Smooth muscle cell (in vitro differentiated cells): ENCODE data around the gene CCDC66. TPM values are rescaled to one million over a fixed set of nuclear protein-coding genes. Genes with fewer than 3 reads are reported as not detected.

Experiments used
- DNase-seq: peaks from one replicate; lab custom pipeline; 2025; ENCODE audit not compliant: unreplicated experiment; lab: John Stamatoyannopoulos, UW
- H2AFZ ChIP-seq: fragments of 200-600 bp; sonication (generic); 2 replicates; pipeline ENCODE4 v1.6.0; 2016; ENCODE audit warnings: antibody characterized with exemption, low read depth, mild to moderate bottlenecking
- H3F3A ChIP-seq: fragments of 200-600 bp; sonication (generic); 2 replicates; pipeline ENCODE4 v1.6.0; 2017; ENCODE audit warnings: antibody characterized with exemption, low read depth
- H3K27ac ChIP-seq: fragments of 200-600 bp; sonication (generic); 2 replicates; pipeline ENCODE4 v1.5.1; 2016; ENCODE audit warnings: low read depth, mild to moderate bottlenecking
- H3K27me3 ChIP-seq: fragments of 200-600 bp; sonication (generic); 2 replicates; pipeline ENCODE4 v1.6.1; 2016; ENCODE audit warnings: low read depth, mild to moderate bottlenecking
- H3K36me3 ChIP-seq: fragments of 200-600 bp; sonication (generic); 2 replicates; pipeline ENCODE4 v1.5.1; 2016; ENCODE audit warnings: low read depth
- H3K4me1 ChIP-seq: fragments of 200-600 bp; sonication (generic); 2 replicates; pipeline ENCODE4 v1.5.1; 2016; ENCODE audit warnings: low read depth
- H3K4me2 ChIP-seq: fragments of 200-600 bp; sonication (generic); 2 replicates; pipeline ENCODE4 v1.6.0; 2016; ENCODE audit warnings: mild to moderate bottlenecking
- H3K4me3 ChIP-seq: fragments of 200-600 bp; sonication (generic); 2 replicates; pipeline ENCODE4 v1.5.1; 2016; ENCODE audit warnings: mild to moderate bottlenecking
- H3K79me2 ChIP-seq: fragments of 200-600 bp; sonication (generic); 2 replicates; pipeline ENCODE4 v1.6.0; 2016; ENCODE audit warnings: low read depth, mild to moderate bottlenecking
- H3K9ac ChIP-seq: fragments of 200-600 bp; sonication (generic); 2 replicates; pipeline ENCODE4 v1.6.0; 2016; ENCODE audit warnings: low read depth
- H3K9me3 ChIP-seq: fragments of 200-600 bp; sonication (generic); replicated peaks from 2 replicates; pipeline ENCODE4 v1.5.1; 2016; ENCODE audit warnings: low read depth
- H4K20me1 ChIP-seq: fragments of 200-600 bp; sonication (generic); 2 replicates; pipeline ENCODE4 v1.6.0; 2016; ENCODE audit warnings: low read depth
- CTCF ChIP-seq: fragments of 200-600 bp; sonication (generic); IDR thresholded peaks from 2 replicates; pipeline ENCODE4 v1.5.1; 2017; ENCODE audit warnings: borderline replicate concordance, mild to moderate bottlenecking, antibody characterized with exemption; ENCODE audit not compliant: insufficient read depth, poor library complexity, severe bottlenecking
- WGBS: methylation state at CpG from one replicate; pipeline ENCODE4 v1.1.7; 2016; ENCODE audit warnings: low lambda C conversion rate; 5-methylcytosine and 5-hydroxymethylcytosine counted together
- polyA plus RNA-seq: library from polyadenylated mRNA; unstranded; fragments of >200 nt; fragmentation: Nextera tagmentation; extraction: Ambion mirVana; gene quantifications from 2 replicates; pipeline ENCODE4 v1.2.1, GENCODE V29; 2016
- total RNA-seq: library from RNA; depleted of rRNA; stranded (reverse); fragments of >200 nt; gene quantifications from 2 replicates; pipeline ENCODE4 v1.2.3, GENCODE V29; 2014

CCDC66 gene
- total and polyA plus RNA-seq, 2 experiments from 2014 or later: 9.3 to 24.3 TPM

- Histone ChIP-seq H2AFZ (no peak overlapping the region), H3F3A (no peaks in the 10 kb centered on the region), H4K20me1 (no peaks in the 10 kb centered on the region), H3K9me3 (no peaks in the 10 kb centered on the region), H3K36me3 (peaks cover 20% of the 10 kb centered on the region), H3K27ac (peak overlapping the region; percentile 18), H3K4me2 (no peak overlapping the region), H3K9ac (no peak overlapping the region), H3K27me3 (no peaks in the 10 kb centered on the region), H3K4me1 (peaks cover 5% of the 10 kb centered on the region), H3K4me3 (no peak overlapping the region), H3K79me2 (no peaks in the 10 kb centered on the region)
- no peak for TF ChIP-seq CTCF
- DNase-seq: no peak
- WGBS: 79% methylated on average over 2 of the region's 2 CpGs
Measured at GRCh38 chr3:56620371-56620770, 63.4 kb downstream of the CCDC66 start.

- no peak overlapping the region for H3K9ac ChIP-seq
- no peaks in the 10 kb centered on the region for H4K20me1 ChIP-seq
- peaks cover 4% of the 10 kb centered on the region for H3F3A ChIP-seq
- no peak overlapping the region for H3K4me3 ChIP-seq
- H3K4me2 ChIP-seq: no peak overlapping the region
- H3K4me1 ChIP-seq: peaks cover 5% of the 10 kb centered on the region
- H3K27ac ChIP-seq: peak overlapping the region; percentile 35
- 86% methylated on average over 3 of the region's 3 CpGs for WGBS
- H3K27me3 ChIP-seq: no peaks in the 10 kb centered on the region
- no peaks in the 10 kb centered on the region for H3K79me2 ChIP-seq
- H3K36me3 ChIP-seq: peaks cover 20% of the 10 kb centered on the region
- TF ChIP-seq CTCF: no peak
- H3K9me3 ChIP-seq: no peaks in the 10 kb centered on the region
- DNase-seq: no peak
- H2AFZ ChIP-seq: no peak overlapping the region
Measured at GRCh38 chr3:56621681-56622080, 64.7 kb downstream of the CCDC66 start.

GRCh38 chr3:56622381-56622780 is 65.4 kb downstream of the CCDC66 start:
- peaks cover 4% of the 10 kb centered on the region for H3F3A ChIP-seq
- H3K9ac ChIP-seq: no peak overlapping the region
- H3K27me3 ChIP-seq: no peaks in the 10 kb centered on the region
- H3K4me1 ChIP-seq: peaks cover 5% of the 10 kb centered on the region
- H3K27ac ChIP-seq: peak overlapping the region; percentile 35
- TF ChIP-seq CTCF: no peak
- H3K4me3 ChIP-seq: no peak overlapping the region
- H3K79me2 ChIP-seq: no peaks in the 10 kb centered on the region
- H3K36me3 ChIP-seq: peaks cover 20% of the 10 kb centered on the region
- no peak for DNase-seq
- no peak overlapping the region for H2AFZ ChIP-seq
- no peaks in the 10 kb centered on the region for H4K20me1 ChIP-seq
- no peaks in the 10 kb centered on the region for H3K9me3 ChIP-seq
- no peak overlapping the region for H3K4me2 ChIP-seq
- WGBS: over 99% methylated on average over 3 of the region's 3 CpGs

GRCh38 chr3:56624725-56625124 is 67.8 kb downstream of the CCDC66 start:
- 25% methylated on average over 3 of the region's 3 CpGs for WGBS
- Histone ChIP-seq H3K36me3 (peaks cover 16% of the 10 kb centered on the region), H3K9ac (no peak overlapping the region), H3K4me1 (peaks cover 5% of the 10 kb centered on the region), H3K27ac (peak overlapping the region; percentile 52), H3K4me3 (no peak overlapping the region), H2AFZ (no peak overlapping the region), H4K20me1 (no peaks in the 10 kb centered on the region), H3K27me3 (no peaks in the 10 kb centered on the region), H3K4me2 (peak overlapping the region; percentile 27), H3F3A (peaks cover 4% of the 10 kb centered on the region), H3K9me3 (no peaks in the 10 kb centered on the region), H3K79me2 (no peaks in the 10 kb centered on the region)
- TF ChIP-seq CTCF: no peak
- DNase-seq: no peak
